ENCODE results near the gene PGAP6.
"Not testable (repeated sequence)": the region's sequence is repeated elsewhere in the genome, so short reads cannot be mapped to it uniquely, and the experiment has no call there.

DNA sequence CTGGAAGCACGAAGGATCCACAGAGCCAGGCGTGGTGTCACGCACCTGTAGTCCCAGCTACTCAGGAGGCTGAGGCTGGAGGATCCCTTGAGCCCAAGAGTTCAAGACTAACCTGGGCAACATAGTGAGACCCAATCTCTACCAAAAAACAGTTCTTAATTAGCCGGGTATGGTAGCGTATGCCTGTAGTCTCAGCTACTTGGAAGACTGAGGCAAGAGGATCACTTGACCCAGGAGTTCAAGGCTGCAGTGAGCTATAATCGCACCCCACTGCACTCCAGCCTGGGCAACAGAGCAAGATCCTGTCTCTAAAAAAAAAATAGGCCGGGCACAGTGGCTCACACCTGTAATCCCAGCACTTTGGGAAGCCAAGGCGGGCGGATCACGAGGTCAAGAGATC, 33.3 kb downstream of the PGAP6 start:
- TF ChIP-seq ZNF384 (IDR thresholded peaks at IDR 0.05); FOXK2 (IDR thresholded peaks at IDR 0.05); SUZ12 (IDR thresholded peaks at IDR 0.05); SP1 (IDR thresholded peaks at IDR 0.05); ELF4 (IDR thresholded peaks at IDR 0.05); FOXM1 (IDR thresholded peaks at IDR 0.05; ENCODE audit: borderline replicate concordance): not testable (repeated sequence)
- TF ChIP-seq, protein P1, sequence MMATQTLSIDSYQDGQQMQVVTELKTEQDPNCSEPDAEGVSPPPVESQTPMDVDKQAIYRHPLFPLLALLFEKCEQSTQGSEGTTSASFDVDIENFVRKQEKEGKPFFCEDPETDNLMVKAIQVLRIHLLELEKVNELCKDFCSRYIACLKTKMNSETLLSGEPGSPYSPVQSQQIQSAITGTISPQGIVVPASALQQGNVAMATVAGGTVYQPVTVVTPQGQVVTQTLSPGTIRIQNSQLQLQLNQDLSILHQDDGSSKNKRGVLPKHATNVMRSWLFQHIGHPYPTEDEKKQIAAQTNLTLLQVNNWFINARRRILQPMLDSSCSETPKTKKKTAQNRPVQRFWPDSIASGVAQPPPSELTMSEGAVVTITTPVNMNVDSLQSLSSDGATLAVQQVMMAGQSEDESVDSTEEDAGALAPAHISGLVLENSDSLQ (IDR thresholded peaks at IDR 0.05): not testable (repeated sequence)
